ENCODE measurements around the gene SLC39A8. TPM values are rescaled to one million over a fixed set of nuclear protein-coding genes. Genes with fewer than 3 reads are reported as not detected.
A peak's percentile ranks its signal among the peaks of the same experiment; 100 is the strongest.

The SLC39A8 gene
- total RNA-seq (1 to 10 TPM; 3.2 to 7.7 (median 5.6) TPM), polyA plus RNA-seq (10 to 100 TPM; 18.0 to 44.5 (median 18.7) TPM)

GRCh38 chr4:102344954-102345794 lies at the start of gene SLC39A8:
Gene SLC39A8 (minus strand): TSS chr4:102345482. CDS start chr4:102344662, 820 bp downstream.
- 0% methylated on average over 54 of the region's 54 CpGs for WGBS, 2 donors
- H3K27ac ChIP-seq, result peak within 1 kb of the TSS; percentile 49 to 76 (median 66)
- intact Hi-C loops (cut with DNase I), result loop anchor here (2.0 kb wide), 1 partner anchor 86 kb away; no protein-coding TSS in a partner anchor

DNA sequence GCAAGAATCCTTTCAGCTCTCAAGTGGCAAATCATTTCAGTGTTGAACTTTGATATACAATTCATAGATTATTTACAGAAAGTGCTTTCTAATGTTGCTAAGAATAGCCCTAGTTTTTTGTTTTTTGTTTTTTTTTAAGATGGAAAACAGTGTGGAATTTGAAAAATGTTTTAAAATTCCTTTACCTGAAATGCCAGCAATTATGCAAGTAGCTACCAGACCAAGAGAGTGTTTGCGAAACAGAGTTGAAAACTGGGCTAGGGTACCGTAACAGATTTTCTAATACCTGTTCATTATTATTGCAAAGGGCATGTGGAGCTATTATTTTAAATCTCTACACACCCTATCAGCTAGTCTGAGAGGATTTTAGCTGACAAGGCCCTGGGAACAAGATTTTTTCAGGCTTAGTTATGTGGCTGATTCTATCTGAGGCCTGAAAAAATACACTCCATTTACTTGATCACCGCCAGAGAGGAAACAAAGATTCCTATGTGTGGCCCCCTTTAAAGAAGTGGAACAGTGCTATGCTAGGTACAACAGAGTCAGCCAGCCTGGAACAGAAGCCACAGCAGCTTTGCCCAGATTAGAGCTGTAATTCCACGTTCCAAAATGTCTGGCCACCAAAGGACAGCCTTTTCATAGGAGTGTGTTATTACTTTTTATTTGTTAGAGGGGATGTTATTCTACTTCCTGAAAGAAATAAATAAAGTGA lies 46.9 kb upstream of the SLC39A8 start:
- Histone ChIP-seq H3K27ac (no peak overlapping the region), H3K4me3 (no peak overlapping the region), H3K4me1 (no peaks in the 10 kb centered on the region), H3K36me3 (no peaks in the 10 kb centered on the region), H3K9me3 (no peaks in the 10 kb centered on the region), H3K27me3 (no peaks in the 10 kb centered on the region)
- intact Hi-C loops (cut with DNase I), result no loop called here
- no peak for DNase-seq
- TF ChIP-seq EP300 (IDR thresholded peaks at IDR 0.05), result no peak
- TF ChIP-seq POLR2A (IDR thresholded peaks at IDR 0.05), result no peak
- TF ChIP-seq POLR2AphosphoS5 (IDR thresholded peaks at IDR 0.05), result no peak
- no peak for TF ChIP-seq CTCF (IDR thresholded peaks at IDR 0.05)
- WGBS, 2 donors, result 89 to 92% methylated on average over 4 of the region's 4 CpGs

More at GRCh38 chr4:102344954-102345794, at the start of gene SLC39A8:
- peak; percentile 92 for DNase-seq
- peak within 1 kb of the TSS; percentile 49 to 66 (median 56) for H3K4me3 ChIP-seq
- no peaks in the 10 kb centered on the region for H3K9me3 ChIP-seq
- TF ChIP-seq POLR2AphosphoS5 (IDR thresholded peaks at IDR 0.05) (peak; percentile 11 to 84 (median 46)), POLR2A (IDR thresholded peaks at IDR 0.05) (peak in 1 of 2 donors; percentile 41), CTCF (IDR thresholded peaks at IDR 0.05) (peak; percentile 64 to 83 (median 72)), EP300 (IDR thresholded peaks at IDR 0.05) (no peak)
- no peaks in the 10 kb centered on the region for H3K27me3 ChIP-seq
- H3K36me3 ChIP-seq, result no peaks in the 10 kb centered on the region
- H3K4me1 ChIP-seq, result peaks cover 0 to 16% (median 10%) of the 10 kb centered on the region in 4 donors

DNA sequence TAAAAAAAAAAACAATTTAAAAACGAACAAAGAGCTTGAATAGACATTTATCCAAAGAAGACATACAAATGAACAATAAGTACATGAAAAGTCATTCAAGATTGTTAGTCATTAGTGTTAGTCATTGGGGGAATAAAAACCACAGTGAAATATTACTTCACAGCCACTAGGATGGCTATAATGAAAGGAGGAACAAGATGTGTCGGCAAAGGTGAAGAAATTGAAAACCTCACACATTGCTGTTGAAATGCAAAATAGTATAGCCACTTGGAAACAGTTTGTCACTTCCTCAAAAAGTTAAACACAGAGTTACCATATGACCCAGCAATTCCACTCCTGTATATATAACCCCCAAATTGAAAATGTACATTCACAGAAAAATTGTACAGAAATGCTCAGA lies 45.2 kb upstream of the SLC39A8 start:
- no peaks in the 10 kb centered on the region for H3K9me3 ChIP-seq
- H3K36me3 ChIP-seq, result no peaks in the 10 kb centered on the region
- no peak overlapping the region for H3K4me3 ChIP-seq
- no peaks in the 10 kb centered on the region for H3K4me1 ChIP-seq
- intact Hi-C loops (cut with DNase I), result no loop called here
- TF ChIP-seq EP300 (IDR thresholded peaks at IDR 0.05), result no peak
- no peak for TF ChIP-seq POLR2AphosphoS5 (IDR thresholded peaks at IDR 0.05)
- TF ChIP-seq CTCF (IDR thresholded peaks at IDR 0.05), result no peak
- no peak for TF ChIP-seq POLR2A (IDR thresholded peaks at IDR 0.05)
- DNase-seq, result no peak
- 56 to 86% methylated on average over 2 of the region's 2 CpGs for WGBS, 2 donors
- H3K27ac ChIP-seq, result no peak overlapping the region
- H3K27me3 ChIP-seq, result no peaks in the 10 kb centered on the region

GRCh38 chr4:102388611-102389010 lies 43.3 kb upstream of the SLC39A8 start:
- intact Hi-C loops (cut with DNase I), result no loop called here
- Histone ChIP-seq H3K27ac (no peak overlapping the region), H3K4me1 (no peaks in the 10 kb centered on the region), H3K36me3 (no peaks in the 10 kb centered on the region), H3K9me3 (no peaks in the 10 kb centered on the region), H3K27me3 (no peaks in the 10 kb centered on the region), H3K4me3 (no peak overlapping the region)
- no peak for DNase-seq
- TF ChIP-seq EP300 (IDR thresholded peaks at IDR 0.05), result no peak
- TF ChIP-seq POLR2A (IDR thresholded peaks at IDR 0.05), result no peak
- TF ChIP-seq POLR2AphosphoS5 (IDR thresholded peaks at IDR 0.05), result no peak
- TF ChIP-seq CTCF (IDR thresholded peaks at IDR 0.05), result no peak
